ENCODE results near the gene CPSF3. TPM values are rescaled to one million over a fixed set of nuclear protein-coding genes. Genes with fewer than 3 reads are reported as not detected.

The CPSF3 gene
- total and polyA plus RNA-seq, 2 of the 8 experiments (the other 6 are each of a cell fraction or from before 2014, with no cell fraction given), result 44.5 to 93.3 TPM

DNA sequence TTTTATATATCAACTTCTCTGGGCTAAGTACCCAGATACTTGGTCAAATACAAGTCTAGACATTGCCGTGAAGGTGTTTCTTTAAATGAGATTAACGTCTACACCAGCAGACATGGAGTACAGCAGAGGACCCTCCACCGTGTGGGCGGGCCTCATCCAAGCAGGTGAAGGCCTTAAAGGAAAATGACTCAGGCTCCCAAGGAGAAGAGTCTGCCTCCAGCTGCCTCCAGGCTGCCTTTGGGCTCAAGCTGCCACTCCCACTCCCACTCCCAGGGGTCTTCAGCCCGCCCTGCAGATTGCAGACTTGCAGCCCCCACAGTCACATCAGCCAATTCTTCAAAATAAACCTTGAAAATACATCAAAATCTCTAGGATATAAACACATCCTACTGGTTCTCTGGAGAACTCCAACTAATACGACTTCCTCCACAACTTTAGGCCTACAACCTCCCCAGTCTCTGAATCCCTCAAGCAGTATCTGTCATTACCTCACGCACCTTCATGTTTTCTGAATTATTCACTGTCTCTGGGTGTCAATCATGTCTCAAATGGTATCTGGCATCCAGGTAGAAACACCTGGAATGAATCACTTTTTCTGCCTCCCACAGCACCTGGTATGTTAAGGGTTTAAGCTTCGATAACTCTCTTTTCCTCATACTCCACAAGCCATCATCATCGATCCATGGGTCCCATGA is 7.0 kb upstream of the CPSF3 start:
- Histone ChIP-seq H4K5ac (ENCODE audit: insufficient read length, low read depth, low read length) (no peak overlapping the region), H2BK20ac (ENCODE audit: low read length) (no peak overlapping the region), H3K9ac (replicated peaks in 1 of 4; ENCODE audit: extremely low read depth in 1 of 4, low read depth in 3 of 4, low read length in 3 of 4) (no peak overlapping the region), H3K4ac (replicated peaks; ENCODE audit: insufficient read length, low read depth, low read length) (no peak overlapping the region), H4K91ac (replicated peaks; ENCODE audit: insufficient read length, low read length) (no peak overlapping the region), H3K36me3 (ENCODE audit: control insufficient read depth in 2 of 4, insufficient read depth in 4 of 4, low read length in 3 of 4) (no peaks in the 10 kb centered on the region), H3K23ac (ENCODE audit: insufficient read length) (no peak overlapping the region), H3K27ac (ENCODE audit: low read depth, low read length) (no peak overlapping the region), H3K14ac (ENCODE audit: insufficient read length) (no peak overlapping the region), H3K9me3 (ENCODE audit: insufficient read depth in 2 of 2, low read depth in 1 of 2, low read length in 1 of 2) (no peaks in the 10 kb centered on the region), H4K20me1 (replicated peaks in 1 of 2; ENCODE audit: control insufficient read depth in 1 of 2, insufficient read depth in 2 of 2, low read length in 2 of 2) (no peaks in the 10 kb centered on the region), H2BK12ac (ENCODE audit: low read depth, low read length) (no peak overlapping the region), H3K79me1 (ENCODE audit: low read depth, low read length) (peaks cover 2% of the 10 kb centered on the region), H3K56ac (replicated peaks; ENCODE audit: insufficient read length, low read depth, low read length) (no peak overlapping the region), H2AFZ (ENCODE audit: low read length) (no peak overlapping the region), H2BK15ac (ENCODE audit: low read length) (no peak overlapping the region), H2AK5ac (ENCODE audit: low read depth, low read length) (no peak overlapping the region), H3K4me2 (ENCODE audit: insufficient read depth in 1 of 2, low read depth in 2 of 2, low read length in 2 of 2) (no peak overlapping the region), H4K8ac (ENCODE audit: extremely low read depth, insufficient read depth, low read length) (no peak overlapping the region), H2BK120ac (replicated peaks; ENCODE audit: low read depth, low read length) (no peak overlapping the region), H3K27me3 (replicated peaks in 1 of 4; ENCODE audit: control insufficient read depth in 3 of 4, extremely low read depth in 1 of 4, insufficient read depth in 3 of 4, low read length in 3 of 4) (no peaks in the 10 kb centered on the region), H3K4me3 (ENCODE audit: extremely low read depth in 1 of 4, insufficient read depth in 2 of 4, low read depth in 3 of 4, low read length in 4 of 4) (no peak overlapping the region), H3K23me2 (ENCODE audit: low read depth, low read length) (no peaks in the 10 kb centered on the region), H3K18ac (ENCODE audit: extremely low read depth, low read length) (no peak overlapping the region), H3K4me1 (replicated peaks in 1 of 4; ENCODE audit: control insufficient read depth in 3 of 4, insufficient read depth in 4 of 4, low read length in 3 of 4) (no peaks in the 10 kb centered on the region), H3K79me2 (ENCODE audit: control insufficient read depth in 1 of 2, insufficient read depth in 2 of 2, low read length in 2 of 2) (peaks cover 0 to 4% of the 10 kb centered on the region in 2 experiments; a peak in 1 of 4 replicates), H2BK5ac (ENCODE audit: low read depth, low read length) (no peak overlapping the region)
- ChIA-PET CTCF (ENCODE audit: partially characterized antibody) (interaction anchor here (0.9 to 1.1 kb wide), 2 partner anchors 211 to 278 kb away, joined by 3 read pairs; no protein-coding TSS in a partner anchor), POLR2A (ENCODE audit: partially characterized antibody) (no interaction called here)
- FAIRE-seq, result no peak
- DNase-seq (ENCODE audit: low read depth in 1 of 2, low spot score in 2 of 2), result no peak
- 86% methylated on average over 9 of the region's 9 CpGs; no CpG with 5 or more reads in 1 of the 2 experiments for WGBS, 2 experiments (ENCODE audit: extremely low coverage in 1 of 2, insufficient coverage in 1 of 2, insufficient read length in 1 of 2, insufficient replicate concordance in 2 of 2, low coverage in 1 of 2, low lambda C conversion rate in 2 of 2, missing lambda C conversion rate in 1 of 2)
- TF ChIP-seq CEBPB (IDR thresholded peaks at IDR 0.05; ENCODE audit: low read depth, low read length) (no peak), HDAC2 (IDR thresholded peaks at IDR 0.05; ENCODE audit: borderline replicate concordance in 1 of 2, low read depth in 2 of 2, low read length in 2 of 2) (no peak)
